Activated CD4-positive, alpha-beta T cell treated with anti-CD3 and anti-CD28 coated beads, Interleukin-2, amount 10 ng/mL, durations not matched to agents 7 days and 5 days (primary cell): ENCODE measurements around the gene EBF3. TPM values are rescaled to one million over a fixed set of nuclear protein-coding genes. Genes with fewer than 3 reads are reported as not detected.

Source experiments
- CTCF ChIA-PET: fragments of 350-600 bp; sonication (Branson Sonifier 250); formaldehyde crosslinking; loops from one replicate; lab custom pipeline; 2021; ENCODE audit warnings: antibody characterized with exemption; lab: Charles Lee
- POLR2A ChIA-PET: fragments of 350-600 bp; sonication (Branson Sonifier 250); formaldehyde crosslinking; loops from one replicate; lab custom pipeline; 2021; ENCODE audit warnings: antibody characterized with exemption; lab: Charles Lee
- DNase-seq: peaks from one replicate; pipeline ENCODE4 v3.0.0-alpha.2; 2020
- H3K27ac Mint-ChIP-seq: one replicate; pipeline ENCODE4 v1.8.0; 2021; ENCODE audit warnings: mild to moderate bottlenecking, moderate library complexity, mixed read lengths
- H3K27me3 Mint-ChIP-seq: one replicate; pipeline ENCODE4 v1.8.0; 2021; ENCODE audit warnings: mixed read lengths
- H3K36me3 Mint-ChIP-seq: one replicate; pipeline ENCODE4 v1.8.0; 2021; ENCODE audit warnings: low read depth, mixed read lengths
- H3K4me1 Mint-ChIP-seq: one replicate; pipeline ENCODE4 v1.8.0; 2021; ENCODE audit warnings: mixed read lengths
- H3K4me3 Mint-ChIP-seq: one replicate; pipeline ENCODE4 v1.8.0; 2021; ENCODE audit warnings: mild to moderate bottlenecking, moderate library complexity, mixed read lengths
- H3K9me3 Mint-ChIP-seq: one replicate; pipeline ENCODE4 v1.8.0; 2021; ENCODE audit warnings: mixed read lengths
- total RNA-seq, 2 experiments: library from RNA; stranded (reverse); gene quantifications; one replicate each; pipeline ENCODE4 v1.2.3, GENCODE V29; 2021

EBF3 gene
- total RNA-seq, 2 experiments from 2014 or later, result not detected

DNA sequence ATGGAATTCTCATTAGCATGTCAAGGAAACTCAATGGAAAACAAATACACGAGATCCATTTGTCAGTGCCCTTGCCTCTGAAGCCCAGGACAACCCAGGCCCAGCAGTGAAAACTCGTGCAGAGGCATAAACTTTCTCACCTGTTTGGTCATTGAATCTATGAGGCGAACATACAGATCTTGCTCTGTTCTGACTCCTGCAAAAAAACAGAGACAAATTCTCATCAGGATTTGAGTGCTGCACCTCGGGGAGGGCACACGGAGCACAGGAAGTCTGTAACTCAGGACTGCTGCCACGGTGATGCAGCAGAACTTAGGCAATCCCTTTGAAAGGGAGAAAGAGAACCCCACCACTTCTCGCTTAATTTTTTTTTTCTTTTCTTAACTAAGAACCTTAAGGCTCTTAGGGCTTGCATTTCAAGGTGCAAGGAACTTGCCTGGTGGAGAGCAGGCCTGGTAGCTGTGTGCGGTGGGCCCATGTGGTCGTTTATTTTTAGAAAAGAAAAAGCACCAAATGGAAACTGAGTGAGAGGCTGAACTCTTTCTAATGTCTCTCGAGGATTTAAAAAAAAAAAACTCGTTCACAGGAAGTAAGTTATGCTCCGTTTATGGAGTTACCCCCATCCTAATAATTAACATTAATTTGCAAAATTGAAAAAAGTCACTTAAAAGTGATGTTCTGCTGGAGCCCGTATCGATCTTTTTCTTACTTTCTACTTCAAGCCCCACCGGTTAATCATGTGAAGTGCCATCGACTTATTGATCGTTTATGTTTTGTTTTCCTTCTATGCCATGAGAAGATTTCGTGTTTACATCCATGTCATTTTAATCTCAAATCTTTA lies 1.8 kb downstream of the EBF3 start:
- POLR2A ChIA-PET, result no interaction called here
- H3K4me1 Mint-ChIP-seq, result peaks cover 18% of the 10 kb centered on the region
- peak overlapping the region; percentile 23 for H3K4me3 Mint-ChIP-seq

DNA sequence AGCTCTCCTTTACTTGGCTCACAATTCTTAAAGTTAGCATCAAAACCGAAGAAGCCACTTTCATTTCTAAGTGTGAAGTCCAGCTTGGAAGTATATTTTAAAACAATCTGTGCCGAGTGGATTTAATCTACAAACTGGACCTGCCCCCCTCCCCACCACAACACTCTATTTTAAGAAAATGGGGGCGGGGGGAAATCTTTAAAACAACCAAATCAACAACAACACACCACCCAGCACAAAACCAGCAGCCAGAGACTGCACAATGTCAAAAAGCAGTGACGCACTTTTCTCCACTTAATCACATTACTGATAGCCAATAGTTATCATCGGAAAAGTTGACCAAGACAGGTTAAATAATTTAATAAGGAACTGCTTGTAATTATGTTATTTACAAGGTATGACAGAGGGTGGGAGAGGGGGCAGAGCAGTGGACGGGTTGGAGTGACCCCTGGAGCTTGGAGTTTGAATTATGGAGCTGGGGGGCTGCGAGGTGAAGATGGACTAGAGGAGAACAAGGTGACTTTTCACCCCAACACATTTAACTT lies 2.8 kb downstream of the EBF3 start:
- Mint-ChIP-seq H3K36me3 (peaks cover 4% of the 10 kb centered on the region), H3K4me3 (no peak overlapping the region), H3K27me3 (peaks cover 70% of the 10 kb centered on the region), H3K27ac (peak overlapping the region; percentile 13), H3K9me3 (no peaks in the 10 kb centered on the region), H3K4me1 (peaks cover 18% of the 10 kb centered on the region)
- POLR2A ChIA-PET, result no interaction called here
- DNase-seq, result no peak
- CTCF ChIA-PET, result no interaction called here

More for the DNA sequence above, 1.8 kb downstream of the EBF3 start:
- no peak for DNase-seq
- H3K27me3 Mint-ChIP-seq, result peaks cover 65% of the 10 kb centered on the region
- CTCF ChIA-PET, result no interaction called here
- H3K9me3 Mint-ChIP-seq, result no peaks in the 10 kb centered on the region
- peak overlapping the region; percentile 14 for H3K27ac Mint-ChIP-seq
- peaks cover 4% of the 10 kb centered on the region for H3K36me3 Mint-ChIP-seq

DNA sequence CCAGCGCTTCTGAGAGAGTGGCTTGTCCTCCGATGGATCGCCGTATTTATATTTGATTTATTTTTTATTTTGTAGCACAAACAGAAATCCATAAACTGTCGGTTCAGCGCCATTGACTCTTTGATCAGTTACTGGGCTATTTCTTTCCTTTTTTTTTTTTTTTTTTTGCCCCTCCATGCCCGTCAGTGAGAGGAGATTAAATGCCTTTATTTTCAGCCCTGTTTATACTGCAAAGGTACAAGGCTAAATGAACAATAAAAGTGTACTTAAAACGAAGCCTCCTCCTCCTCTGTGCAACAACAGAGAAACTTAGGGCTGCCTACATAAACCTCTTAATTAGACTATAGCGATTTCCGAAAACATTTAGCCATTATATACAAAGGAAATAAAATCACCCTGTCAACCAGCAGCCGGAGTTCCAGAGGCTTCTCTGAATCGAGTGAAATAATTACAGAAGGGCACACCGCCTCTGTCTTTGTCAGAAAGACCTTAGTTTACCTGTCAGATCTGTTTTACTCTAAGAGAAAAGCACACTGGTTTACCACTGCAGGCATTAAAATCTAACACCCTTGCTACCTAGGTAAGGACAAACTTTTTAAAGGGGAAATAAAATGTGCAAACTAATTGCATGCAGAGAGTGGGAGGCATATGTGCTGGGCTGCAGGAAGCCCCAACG lies 3.5 kb downstream of the EBF3 start:
- Mint-ChIP-seq H3K27me3 (peaks cover 70% of the 10 kb centered on the region), H3K9me3 (no peaks in the 10 kb centered on the region), H3K27ac (peak overlapping the region; percentile 74), H3K4me3 (peak overlapping the region; percentile 38), H3K36me3 (peaks cover 4% of the 10 kb centered on the region), H3K4me1 (peaks cover 18% of the 10 kb centered on the region)
- POLR2A ChIA-PET, result no interaction called here
- DNase-seq, result no peak
- CTCF ChIA-PET, result no interaction called here

DNA sequence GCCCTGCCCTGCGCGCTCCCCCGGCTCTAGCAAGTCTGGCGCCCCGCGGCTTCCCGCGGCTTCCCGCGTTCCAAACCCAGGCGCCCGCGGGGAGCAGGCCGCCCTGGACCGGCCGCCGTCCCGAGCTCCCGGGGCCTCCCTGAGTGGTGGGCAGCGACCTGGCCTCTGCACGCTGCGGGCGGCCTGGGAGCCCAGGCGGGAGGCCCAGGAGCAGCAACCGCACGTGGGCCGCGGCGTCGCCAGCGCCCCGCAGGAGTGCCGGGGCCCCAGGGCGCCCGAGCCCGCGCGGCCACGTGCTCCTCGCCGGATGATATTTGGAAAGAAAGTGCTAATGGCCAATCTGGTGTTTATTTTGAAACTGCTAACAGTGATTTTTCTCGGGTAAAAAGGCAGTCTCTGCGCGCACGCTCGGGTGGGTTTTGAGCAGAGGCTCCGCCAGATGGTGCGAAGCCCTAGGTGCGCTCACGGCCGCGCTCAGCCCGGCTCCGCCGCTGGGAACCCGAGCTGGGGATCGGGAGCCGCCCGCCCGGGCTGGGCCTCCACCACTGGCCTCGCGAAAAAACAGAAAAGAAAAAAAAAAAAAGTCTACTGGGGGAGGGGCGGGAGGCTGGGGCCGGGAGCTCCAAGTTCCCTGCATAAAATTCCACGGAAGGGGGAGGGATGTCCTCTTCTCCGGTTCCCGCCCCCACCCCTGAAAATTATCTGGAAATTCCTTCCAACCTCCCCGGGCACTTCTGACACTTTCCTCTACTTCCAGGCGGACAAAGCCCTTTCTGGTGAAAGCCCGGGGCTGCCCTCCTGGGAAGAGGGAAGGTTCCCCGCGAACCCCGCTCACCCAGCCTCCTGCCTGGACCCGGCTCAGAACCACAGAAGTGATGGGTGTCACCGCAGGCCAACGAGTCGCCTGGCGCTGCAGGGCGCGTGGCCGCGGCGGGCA lies 4.3 kb downstream of the EBF3 start:
- CTCF ChIA-PET, result no interaction called here
- H3K27me3 Mint-ChIP-seq, result peaks cover 71% of the 10 kb centered on the region

DNA sequence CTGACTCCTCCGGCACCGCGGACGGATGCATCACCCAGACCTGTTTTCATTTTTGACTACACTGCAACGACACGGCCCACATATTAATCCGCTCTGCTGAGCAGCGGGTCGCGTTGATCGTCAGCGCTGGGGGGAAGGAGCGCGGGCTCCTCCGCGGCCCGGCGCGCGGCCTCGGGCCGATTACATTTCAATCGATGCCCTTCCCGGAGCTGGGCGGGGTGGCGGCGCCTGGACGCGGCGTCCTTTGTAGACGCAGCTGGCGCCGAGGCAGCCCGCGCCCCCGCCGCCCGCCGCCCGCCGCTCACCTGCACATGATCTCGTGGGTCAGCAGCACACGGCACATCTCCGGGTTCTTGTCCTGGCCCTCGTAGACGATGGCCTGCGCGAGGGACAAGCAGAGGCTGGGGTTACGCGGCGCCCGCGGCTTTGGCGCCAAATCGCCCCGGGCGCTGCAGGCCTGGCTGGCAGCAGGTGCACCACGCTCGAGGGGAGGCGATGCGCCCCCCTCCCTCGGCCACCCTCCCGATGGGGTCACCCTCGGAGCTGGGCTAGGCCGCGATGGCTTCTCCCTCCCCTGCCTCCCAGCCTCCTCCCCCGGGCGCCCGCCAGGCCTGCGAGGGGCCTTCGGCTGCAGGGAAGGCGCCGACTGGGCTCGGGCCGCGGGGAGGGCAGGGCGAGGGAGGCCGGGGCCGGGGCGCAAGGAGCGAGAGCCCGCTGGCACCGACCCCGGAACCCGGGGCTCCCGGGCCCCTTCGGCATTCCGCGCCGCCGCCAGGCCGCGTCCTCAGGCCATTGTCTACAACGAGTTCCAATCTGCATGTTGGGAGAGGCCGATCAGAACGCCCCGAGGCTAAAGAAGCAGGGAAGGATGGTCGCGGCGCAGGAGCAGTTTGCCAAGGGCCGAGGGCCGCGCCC lies 5.2 kb downstream of the EBF3 start:
- POLR2A ChIA-PET, result no interaction called here
- H3K4me3 Mint-ChIP-seq, result peak overlapping the region; percentile 9
- H3K4me1 Mint-ChIP-seq, result peaks cover 17% of the 10 kb centered on the region
- no peaks in the 10 kb centered on the region for H3K9me3 Mint-ChIP-seq
- H3K36me3 Mint-ChIP-seq, result peaks cover 4% of the 10 kb centered on the region
- peaks cover 73% of the 10 kb centered on the region for H3K27me3 Mint-ChIP-seq
- no peak for DNase-seq
- H3K27ac Mint-ChIP-seq, result no peak overlapping the region
- CTCF ChIA-PET, result interaction anchor here (0.6 to 1.4 kb wide), 2 partner anchors 12 to 220 kb away, joined by 3 to 7 read pairs; no protein-coding TSS in a partner anchor

More for the DNA sequence above, 4.3 kb downstream of the EBF3 start:
- peaks cover 18% of the 10 kb centered on the region for H3K4me1 Mint-ChIP-seq
- H3K9me3 Mint-ChIP-seq, result no peaks in the 10 kb centered on the region
- peak overlapping the region; percentile 38 for H3K4me3 Mint-ChIP-seq
- no peak overlapping the region for H3K27ac Mint-ChIP-seq
- POLR2A ChIA-PET, result no interaction called here
- DNase-seq, result no peak
- peaks cover 4% of the 10 kb centered on the region for H3K36me3 Mint-ChIP-seq

DNA sequence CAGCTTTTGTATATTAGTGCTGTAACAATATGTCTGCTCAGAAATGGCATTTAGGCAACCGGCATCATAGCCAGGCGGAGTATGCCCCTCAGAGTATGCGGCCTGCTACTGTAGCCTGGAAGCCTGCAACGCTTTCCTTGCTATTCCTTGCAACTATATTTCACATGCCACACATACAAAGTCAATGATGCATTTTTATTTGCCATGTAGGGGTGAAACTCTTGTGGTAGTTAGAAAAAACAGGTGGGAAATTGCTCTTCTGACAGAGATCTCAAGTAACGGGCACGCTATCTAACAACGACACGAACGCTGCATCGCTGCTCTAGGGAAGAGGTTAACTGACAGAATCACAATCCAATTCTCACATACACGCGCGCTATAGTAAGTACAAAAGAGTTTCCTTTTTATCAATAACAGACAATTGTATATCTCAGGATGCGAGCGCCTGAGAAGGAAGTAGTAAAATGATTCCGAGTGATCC lies 5.9 kb downstream of the EBF3 start:
- ChIA-PET POLR2A (no interaction called here), CTCF (interaction anchor here (1.4 kb wide), 1 partner anchor 12 kb away, joined by 7 read pairs; no protein-coding TSS in a partner anchor)
- Mint-ChIP-seq H3K27me3 (peaks cover 72% of the 10 kb centered on the region), H3K4me1 (peaks cover 17% of the 10 kb centered on the region), H3K36me3 (peaks cover 4% of the 10 kb centered on the region), H3K27ac (no peak overlapping the region), H3K9me3 (no peaks in the 10 kb centered on the region), H3K4me3 (peak overlapping the region; percentile 9)
- DNase-seq, result no peak

DNA sequence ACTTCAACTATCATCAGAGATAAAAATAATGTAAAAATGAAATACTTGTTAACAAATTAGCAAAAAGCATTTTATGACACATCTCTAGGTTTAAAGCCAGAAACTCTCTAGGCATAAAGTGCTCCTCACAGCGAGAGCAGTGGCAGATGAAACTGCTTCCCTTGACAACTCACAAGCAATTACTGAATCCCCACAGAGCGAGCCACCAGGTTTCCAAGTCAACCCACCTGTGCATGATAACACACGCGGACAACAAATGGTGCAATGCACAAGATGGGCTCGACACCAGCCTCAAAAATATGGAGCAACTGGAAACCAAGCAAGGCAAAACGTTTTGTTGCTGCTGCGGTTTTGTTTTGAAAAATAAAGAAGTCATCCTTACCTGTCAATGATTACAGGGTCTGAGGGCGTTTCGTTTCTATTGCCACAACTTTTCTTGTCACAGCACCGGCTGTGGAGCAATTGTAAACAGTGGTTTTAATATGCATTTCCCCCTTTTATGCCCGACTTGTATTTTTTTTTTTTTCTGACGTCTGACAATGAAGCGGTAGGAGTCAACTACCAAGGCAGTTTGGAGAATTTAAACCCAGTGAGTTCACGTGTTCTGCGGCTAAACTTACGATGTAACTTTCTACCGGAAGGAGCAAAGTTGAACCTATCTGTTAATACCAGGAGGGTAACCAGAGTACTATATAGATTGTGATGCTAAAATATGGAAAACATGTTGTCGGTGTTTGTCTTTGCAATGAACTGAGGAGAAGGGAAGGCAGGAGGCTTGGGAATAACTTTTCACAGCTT lies 7.0 kb downstream of the EBF3 start:
- peaks cover 63% of the 10 kb centered on the region for H3K27me3 Mint-ChIP-seq

DNA sequence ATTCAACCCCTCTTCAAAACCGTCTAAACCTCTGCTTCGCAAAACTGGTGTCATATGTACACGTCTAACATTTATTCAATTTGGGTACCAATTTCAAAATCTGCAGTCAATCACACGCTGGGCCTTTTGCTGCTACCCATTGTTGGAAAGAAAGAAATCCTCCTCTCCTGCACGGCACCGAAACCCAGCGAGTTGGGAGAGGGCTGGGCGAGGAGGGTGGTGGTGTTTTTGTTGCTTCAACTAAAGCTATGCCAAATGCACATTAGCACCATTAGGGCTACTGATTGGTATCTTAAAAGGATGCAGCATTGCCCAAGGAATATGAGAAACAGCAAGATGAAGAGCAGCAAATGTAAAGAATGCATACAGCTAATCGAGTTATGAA lies 7.8 kb downstream of the EBF3 start:
- CTCF ChIA-PET, result interaction anchor here (0.9 kb wide), 1 partner anchor 9 kb away, joined by 3 read pairs; no protein-coding TSS in a partner anchor
- H3K4me1 Mint-ChIP-seq, result peaks cover 10% of the 10 kb centered on the region
- no peak overlapping the region for H3K4me3 Mint-ChIP-seq
- no peaks in the 10 kb centered on the region for H3K9me3 Mint-ChIP-seq
- H3K27ac Mint-ChIP-seq, result no peak overlapping the region
- H3K36me3 Mint-ChIP-seq, result peaks cover 4% of the 10 kb centered on the region
- H3K27me3 Mint-ChIP-seq, result peaks cover 55% of the 10 kb centered on the region
- POLR2A ChIA-PET, result no interaction called here
- no peak for DNase-seq

More for the DNA sequence above, 7.0 kb downstream of the EBF3 start:
- peaks cover 11% of the 10 kb centered on the region for H3K4me1 Mint-ChIP-seq
- POLR2A ChIA-PET, result no interaction called here
- H3K9me3 Mint-ChIP-seq, result no peaks in the 10 kb centered on the region
- CTCF ChIA-PET, result interaction anchor here (0.9 to 1.4 kb wide), 2 partner anchors 9 to 14 kb away, joined by 3 to 7 read pairs; no protein-coding TSS in a partner anchor
- peaks cover 4% of the 10 kb centered on the region for H3K36me3 Mint-ChIP-seq
- DNase-seq, result no peak
- no peak overlapping the region for H3K4me3 Mint-ChIP-seq
- no peak overlapping the region for H3K27ac Mint-ChIP-seq

DNA sequence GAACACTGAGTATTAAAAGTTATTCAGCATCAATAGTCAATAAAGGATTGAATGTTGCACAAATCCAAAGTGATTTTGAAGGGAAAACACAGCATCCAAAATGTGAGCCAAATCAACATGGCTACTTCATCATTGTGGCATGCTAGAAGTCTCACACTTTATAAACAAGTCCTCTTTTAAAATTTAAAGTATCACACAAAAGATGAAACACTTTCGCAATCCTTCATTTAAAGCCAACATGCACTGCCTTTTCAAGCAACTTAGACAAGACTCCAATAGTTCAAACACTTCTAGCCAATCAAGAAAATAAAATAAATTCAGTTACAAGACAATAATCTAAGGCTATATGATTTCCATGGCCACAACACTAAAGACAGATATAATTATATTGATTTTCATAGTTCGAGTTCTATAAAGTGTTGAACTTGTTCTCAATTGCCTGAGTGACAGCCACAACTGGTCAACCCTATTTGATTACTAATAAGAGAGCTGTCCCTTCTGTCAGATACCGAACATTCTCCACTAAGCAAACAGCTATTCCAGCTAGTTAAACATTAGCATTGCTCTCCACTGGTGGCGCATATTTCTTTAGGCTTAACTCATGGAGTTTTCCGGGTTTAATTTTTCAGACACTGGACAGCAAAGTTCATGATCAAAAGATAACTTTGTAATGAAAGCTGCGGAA lies 8.3 kb downstream of the EBF3 start:
- Mint-ChIP-seq H3K4me3 (no peak overlapping the region), H3K27me3 (peaks cover 51% of the 10 kb centered on the region), H3K36me3 (peaks cover 2% of the 10 kb centered on the region), H3K4me1 (peaks cover 9% of the 10 kb centered on the region), H3K9me3 (no peaks in the 10 kb centered on the region), H3K27ac (no peak overlapping the region)
- no peak for DNase-seq
- CTCF ChIA-PET, result interaction anchor here (0.9 kb wide), 1 partner anchor 10 kb away, joined by 3 read pairs; no protein-coding TSS in a partner anchor
- POLR2A ChIA-PET, result no interaction called here

DNA sequence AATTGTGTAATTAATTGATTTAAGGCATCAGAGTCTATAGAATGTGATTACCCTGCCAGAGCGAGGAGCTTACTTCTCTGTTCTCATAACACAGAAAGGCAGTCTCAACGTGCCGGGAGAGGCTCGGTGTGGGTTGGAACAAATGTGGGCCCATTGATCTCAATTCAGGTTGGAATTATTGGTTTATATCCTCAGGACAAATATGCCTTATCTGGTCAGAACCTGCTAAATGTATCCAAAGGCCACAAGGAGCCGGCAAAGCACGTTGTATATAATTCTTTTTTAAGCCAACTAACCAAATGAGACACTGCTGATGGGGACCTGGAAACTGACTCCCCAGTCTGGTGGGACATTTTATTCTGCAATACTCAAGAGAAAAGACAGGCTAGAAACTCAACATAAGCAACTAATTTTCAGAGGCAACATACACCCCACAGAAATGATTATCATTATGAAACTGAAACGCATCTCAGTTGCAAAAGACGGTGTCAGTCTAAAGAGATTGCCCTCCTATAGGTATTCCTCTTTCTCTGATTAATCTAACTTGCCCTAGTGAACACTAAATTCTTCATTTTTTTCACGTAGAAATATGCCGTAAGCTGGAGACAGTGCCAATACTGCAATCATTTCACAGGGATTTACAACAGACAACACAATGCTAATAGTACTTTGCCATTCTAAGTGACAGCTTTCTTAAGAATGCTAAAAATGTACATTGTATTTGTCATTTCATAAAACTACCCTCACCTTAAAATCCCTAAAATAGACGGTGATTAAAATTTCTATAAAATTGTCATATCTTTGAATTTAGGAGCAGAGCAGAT lies 9.4 kb downstream of the EBF3 start:
- ChIA-PET POLR2A (no interaction called here), CTCF (no interaction called here)
- no peak for DNase-seq
- Mint-ChIP-seq H3K36me3 (no peaks in the 10 kb centered on the region), H3K27ac (no peak overlapping the region), H3K4me3 (no peak overlapping the region), H3K27me3 (peaks cover 50% of the 10 kb centered on the region), H3K9me3 (no peaks in the 10 kb centered on the region), H3K4me1 (peaks cover 4% of the 10 kb centered on the region)
